ENCODE results near the gene S100A6.
"Not testable (repeated sequence)": the region's sequence is repeated elsewhere in the genome, so short reads cannot be mapped to it uniquely, and the experiment has no call there.

The S100A6 gene

GRCh38 chr1:153535242-153536011, at the start of gene S100A6:
Gene S100A6, minus strand, starts transcription at chr1:153535991. Its CDS starts 652 bp downstream, at chr1:153535339.
- DNase-seq (ENCODE audit: low read depth in 2 of 3, low spot score in 1 of 3): peak in 1 of 3 donors; percentile 42

GRCh38 chr1:153585006-153585405, 49.2 kb upstream of the S100A6 start:
- no peak for DNase-seq (ENCODE audit: low read depth in 2 of 3, low spot score in 1 of 3)

- DNase-seq (ENCODE audit: low read depth in 2 of 3, low spot score in 1 of 3): no peak
Measured at GRCh38 chr1:153583976-153584375, 48.2 kb upstream of the S100A6 start.

GRCh38 chr1:153583514-153583913, 47.7 kb upstream of the S100A6 start:
- DNase-seq (ENCODE audit: low read depth in 2 of 3, low spot score in 1 of 3): not testable (repeated sequence)

GRCh38 chr1:153582836-153583235, 47.0 kb upstream of the S100A6 start:
- not testable (repeated sequence) for DNase-seq (ENCODE audit: low read depth in 2 of 3, low spot score in 1 of 3)

GRCh38 chr1:153578936-153579335, 43.1 kb upstream of the S100A6 start:
- no peak for DNase-seq (ENCODE audit: low read depth in 2 of 3, low spot score in 1 of 3)

- no peak for DNase-seq (ENCODE audit: low read depth in 2 of 3, low spot score in 1 of 3)
Measured at GRCh38 chr1:153578490-153578889, 42.7 kb upstream of the S100A6 start.

- DNase-seq (ENCODE audit: low read depth in 2 of 3, low spot score in 1 of 3): no peak
Measured at GRCh38 chr1:153577624-153578051, 41.8 kb upstream of the S100A6 start.

GRCh38 chr1:153577138-153577537, 41.3 kb upstream of the S100A6 start:
- DNase-seq (ENCODE audit: low read depth in 2 of 3, low spot score in 1 of 3): no peak

- not testable (repeated sequence) for DNase-seq (ENCODE audit: low read depth in 2 of 3, low spot score in 1 of 3)
Measured at GRCh38 chr1:153575497-153575896, 39.7 kb upstream of the S100A6 start.

GRCh38 chr1:153575081-153575491, 39.3 kb upstream of the S100A6 start:
- DNase-seq (ENCODE audit: low read depth in 2 of 3, low spot score in 1 of 3): not testable (repeated sequence)

- DNase-seq (ENCODE audit: low read depth in 2 of 3, low spot score in 1 of 3): no peak
Measured at GRCh38 chr1:153573351-153573750, 37.6 kb upstream of the S100A6 start.

GRCh38 chr1:153572569-153573015, 36.8 kb upstream of the S100A6 start:
- DNase-seq (ENCODE audit: low read depth in 2 of 3, low spot score in 1 of 3): peak; percentile 50 to 64 (median 52)

- no peak for DNase-seq (ENCODE audit: low read depth in 2 of 3, low spot score in 1 of 3)
Measured at GRCh38 chr1:153571706-153572105, 35.9 kb upstream of the S100A6 start.

GRCh38 chr1:153570874-153571273, 35.1 kb upstream of the S100A6 start:
- no peak for DNase-seq (ENCODE audit: low read depth in 2 of 3, low spot score in 1 of 3)

GRCh38 chr1:153569465-153569864, 33.7 kb upstream of the S100A6 start:
- DNase-seq (ENCODE audit: low read depth in 2 of 3, low spot score in 1 of 3): no peak

- peak; percentile 79 to 94 (median 80) for DNase-seq (ENCODE audit: low read depth in 2 of 3, low spot score in 1 of 3)
Measured at GRCh38 chr1:153568367-153569099, 32.7 kb upstream of the S100A6 start.

- peak; percentile 48 to 65 (median 49) for DNase-seq (ENCODE audit: low read depth in 2 of 3, low spot score in 1 of 3)
Measured at GRCh38 chr1:153567621-153568366, 32.0 kb upstream of the S100A6 start.

GRCh38 chr1:153566414-153567371, 30.9 kb upstream of the S100A6 start:
- DNase-seq (ENCODE audit: low read depth in 2 of 3, low spot score in 1 of 3): peak; percentile 83 to 87 (median 86)

All from stimulated activated CD4-positive, alpha-beta T cell treated with anti-CD3 and anti-CD28 coated beads, Interleukin-12 subunit alpha, Interleukin-12 subunit beta, amount 100 ng/mL, for 48 hours (primary cell).